Transverse colon (tissue), 4 donors: ENCODE measurements around the gene JMJD1C. TPM values are rescaled to one million over a fixed set of nuclear protein-coding genes. Genes with fewer than 3 reads are reported as not detected.
"Not testable (repeated sequence)": the region's sequence is repeated elsewhere in the genome, so short reads cannot be mapped to it uniquely, and the experiment has no call there.

Source experiments
- DNase-seq: peaks from one replicate; pipeline ENCODE4 v3.0.0-alpha.2; 2019
- H3K27ac ChIP-seq, 4 donors: fragments of 200-600 bp; sonication (generic); 2 replicates each; pipeline ENCODE4 v1.5.1; 2016 to 2018; ENCODE audit warnings: inconsistent platforms in 4 of 4
- H3K27me3 ChIP-seq: fragments of 200-600 bp; sonication (generic); 2 replicates; pipeline ENCODE4 v1.5.1; 2017; ENCODE audit warnings: inconsistent platforms
- H3K36me3 ChIP-seq, 4 donors: fragments of 200-600 bp; sonication (generic); 2 replicates each; pipeline ENCODE4 v1.5.1; 2017 to 2019; ENCODE audit warnings: inconsistent platforms in 4 of 4
- H3K4me1 ChIP-seq, 4 donors: fragments of 200-600 bp; sonication (generic); 2 replicates each; pipeline ENCODE4 v1.5.1; 2017 to 2020; ENCODE audit warnings: inconsistent platforms in 4 of 4
- H3K4me3 ChIP-seq, 4 donors: fragments of 200-600 bp; sonication (generic); 1 replicate in 1 of 4; 2 replicates in 3 of 4; pipeline versions ENCODE4 v1.5.1 to v1.6.1; 2017 to 2019; ENCODE audit warnings: inconsistent platforms in 4 of 4
- H3K9me3 ChIP-seq, 2 donors: fragments of 200-600 bp; sonication (generic); 2 replicates each; pipeline ENCODE4 v1.5.1; 2017 to 2019; ENCODE audit warnings: inconsistent platforms in 2 of 2
- EP300 ChIP-seq: sonication (generic); formaldehyde crosslinking; IDR thresholded peaks from one replicate; pipeline ENCODE4 v1.6.1; 2017; ENCODE audit warnings: antibody characterized with exemption, low read depth
- POLR2A ChIP-seq: fragments of 450-650 bp; IDR thresholded peaks from one replicate; pipeline ENCODE4 v1.6.1; 2016; ENCODE audit warnings: antibody characterized with exemption, mild to moderate bottlenecking, moderate library complexity
- POLR2AphosphoS5 ChIP-seq, 3 donors: sonication (generic); formaldehyde crosslinking; IDR thresholded peaks; one replicate each; pipeline ENCODE4 v1.6.1; 2016; ENCODE audit warnings: antibody characterized with exemption in 3 of 3
- WGBS, 2 donors: methylation state at CpG; one replicate each; pipeline ENCODE4 v1.1.5; 2018; ENCODE audit warnings: low coverage in 1 of 2; 5-methylcytosine and 5-hydroxymethylcytosine counted together
- in situ Hi-C, 4 donors: fragments of 200-750 bp; cut with MboI; loops; one replicate each; pipeline versions ENCODE4 v1.15.0 to v1.15.1; 2017; ENCODE audit warnings: low sequenced_read_pairs in 3 of 4, low pct_ligation_motif_present in 1 of 4, low pct_unique_long_range_greater_than_20kb in 1 of 4
- intact Hi-C: fragments of 100-400 bp; cut with DNase I; formaldehyde crosslinking; loops from one replicate; pipeline ENCODE4 v1.15.1; 2023; ENCODE audit warnings: low total_unique reads
- total RNA-seq, 4 donors: library from RNA; depleted of rRNA; stranded (reverse); fragments of >200 nt; gene quantifications; one replicate each; pipeline ENCODE4 v1.1.0, GENCODE V29; 2016
- TF ChIP-seq, protein P1 (sequence below), 5 experiments: fragments of 200-600 bp in 3 of 5; fragments of 450-650 bp in 2 of 5; sonication (generic) in 3 of 5; IDR thresholded peaks; 1 replicate in 2 of 5; 2 replicates in 3 of 5; pipeline ENCODE4 v1.5.1; 2016 to 2017; ENCODE audit warnings: antibody characterized with exemption in 5 of 5, inconsistent platforms in 3 of 5, mild to moderate bottlenecking in 2 of 5, moderate library complexity in 1 of 5

JMJD1C gene
- total RNA-seq, 4 donors from 2014 or later = 56.7 to 128 (median 78.9) TPM

DNA sequence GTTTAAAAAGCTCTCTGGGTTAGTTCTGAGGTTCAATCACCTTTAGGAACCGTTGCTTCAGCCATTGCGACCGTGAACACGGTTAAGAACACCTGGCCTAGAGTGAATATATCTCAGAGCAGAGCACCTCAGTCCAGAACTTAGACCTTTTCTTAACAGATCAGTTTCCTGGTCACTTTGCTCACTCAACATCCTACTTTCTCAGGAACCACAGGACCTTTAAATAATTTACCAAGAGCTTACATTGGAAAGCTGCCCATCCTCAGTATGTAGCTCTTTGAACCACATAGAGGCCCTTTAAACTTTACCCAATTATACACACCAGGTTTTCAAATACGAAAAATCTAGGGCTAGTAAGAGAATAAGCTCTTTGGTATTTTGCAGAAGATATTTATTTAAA is 179.4 kb downstream of the JMJD1C start:
- WGBS, 2 donors = 66 to 74% methylated on average over 5 of the region's 5 CpGs
- no peaks in the 10 kb centered on the region for H3K9me3 ChIP-seq
- H3K27ac ChIP-seq = no peak overlapping the region
- H3K4me3 ChIP-seq = no peak overlapping the region
- in situ Hi-C loops (no loop called here), intact Hi-C loops (no loop called here)
- H3K36me3 ChIP-seq = no peaks in the 10 kb centered on the region
- peaks cover 0 to 9% (median 2%) of the 10 kb centered on the region in 4 donors for H3K4me1 ChIP-seq
- no peaks in the 10 kb centered on the region for H3K27me3 ChIP-seq
- no peak for DNase-seq
- no peak for TF ChIP-seq POLR2AphosphoS5 (IDR thresholded peaks at IDR 0.05)
- TF ChIP-seq, protein P1, sequence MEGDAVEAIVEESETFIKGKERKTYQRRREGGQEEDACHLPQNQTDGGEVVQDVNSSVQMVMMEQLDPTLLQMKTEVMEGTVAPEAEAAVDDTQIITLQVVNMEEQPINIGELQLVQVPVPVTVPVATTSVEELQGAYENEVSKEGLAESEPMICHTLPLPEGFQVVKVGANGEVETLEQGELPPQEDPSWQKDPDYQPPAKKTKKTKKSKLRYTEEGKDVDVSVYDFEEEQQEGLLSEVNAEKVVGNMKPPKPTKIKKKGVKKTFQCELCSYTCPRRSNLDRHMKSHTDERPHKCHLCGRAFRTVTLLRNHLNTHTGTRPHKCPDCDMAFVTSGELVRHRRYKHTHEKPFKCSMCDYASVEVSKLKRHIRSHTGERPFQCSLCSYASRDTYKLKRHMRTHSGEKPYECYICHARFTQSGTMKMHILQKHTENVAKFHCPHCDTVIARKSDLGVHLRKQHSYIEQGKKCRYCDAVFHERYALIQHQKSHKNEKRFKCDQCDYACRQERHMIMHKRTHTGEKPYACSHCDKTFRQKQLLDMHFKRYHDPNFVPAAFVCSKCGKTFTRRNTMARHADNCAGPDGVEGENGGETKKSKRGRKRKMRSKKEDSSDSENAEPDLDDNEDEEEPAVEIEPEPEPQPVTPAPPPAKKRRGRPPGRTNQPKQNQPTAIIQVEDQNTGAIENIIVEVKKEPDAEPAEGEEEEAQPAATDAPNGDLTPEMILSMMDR (IDR thresholded peaks at IDR 0.05) = no peak
- TF ChIP-seq EP300 = no peak
- TF ChIP-seq POLR2A = no peak

DNA sequence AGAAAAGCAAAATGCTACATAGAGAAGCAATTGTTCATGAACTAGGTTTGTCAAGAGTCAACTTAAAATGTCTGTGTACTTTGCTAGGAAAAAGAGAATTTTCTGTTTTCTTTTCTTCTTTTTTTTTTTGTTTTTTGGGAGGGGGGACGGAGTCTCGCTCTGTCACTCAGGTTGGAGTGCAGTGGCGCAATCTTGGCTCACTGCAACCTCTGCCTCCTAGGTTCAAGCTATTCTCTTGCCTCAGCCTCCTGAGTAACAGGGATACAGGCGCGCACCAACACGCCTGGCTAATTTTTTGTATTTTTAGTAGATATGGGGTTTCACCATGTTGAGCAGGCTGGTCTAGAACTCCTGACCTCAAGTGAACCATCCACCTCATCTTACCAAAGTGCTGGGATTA is 181.9 kb downstream of the JMJD1C start:
- 95 to 98% methylated on average over 4 to 6 of the region's 6 CpGs for WGBS, 2 donors
- H3K27ac ChIP-seq, H3K27me3 ChIP-seq, H3K36me3 ChIP-seq, H3K4me3 ChIP-seq, intact Hi-C loops, in situ Hi-C loops, H3K9me3 ChIP-seq, DNase-seq, H3K4me1 ChIP-seq: not testable (repeated sequence)

DNA sequence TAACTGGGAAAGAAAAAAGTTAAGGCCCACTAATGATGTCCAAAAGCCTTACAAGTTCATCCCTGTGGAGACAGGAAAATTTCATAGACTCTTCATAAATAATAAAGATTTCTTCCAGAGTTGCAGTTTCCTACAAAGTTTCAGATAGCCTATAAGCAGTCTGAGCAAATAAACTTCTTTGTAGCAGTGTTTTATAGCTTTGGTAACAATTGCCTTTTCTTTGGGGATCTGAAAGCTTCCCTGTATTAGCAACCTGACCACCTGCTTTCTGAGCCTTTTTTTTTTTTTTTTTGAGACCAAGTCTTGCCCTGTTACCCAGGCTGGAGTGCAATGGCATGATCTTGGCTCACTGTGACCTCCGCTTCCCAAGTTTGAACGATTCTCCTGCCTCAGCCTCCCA is 182.7 kb downstream of the JMJD1C start:
- Histone ChIP-seq H3K4me3 (no peak overlapping the region), H3K27me3 (no peaks in the 10 kb centered on the region), H3K9me3 (no peaks in the 10 kb centered on the region), H3K27ac (no peak overlapping the region), H3K36me3 (no peaks in the 10 kb centered on the region), H3K4me1 (peaks cover 0 to 9% (median 2%) of the 10 kb centered on the region in 4 donors)
- no peak for DNase-seq
- 95% methylated on average over 2 of the region's 2 CpGs; no CpG with 5 or more reads in 1 of the 2 donors for WGBS, 2 donors
- in situ Hi-C loops (no loop called here), intact Hi-C loops (no loop called here)
- TF ChIP-seq, protein P1 (IDR thresholded peaks at IDR 0.05) = no peak
- TF ChIP-seq EP300 = no peak
- no peak for TF ChIP-seq POLR2AphosphoS5 (IDR thresholded peaks at IDR 0.05)
- TF ChIP-seq POLR2A = no peak

DNA sequence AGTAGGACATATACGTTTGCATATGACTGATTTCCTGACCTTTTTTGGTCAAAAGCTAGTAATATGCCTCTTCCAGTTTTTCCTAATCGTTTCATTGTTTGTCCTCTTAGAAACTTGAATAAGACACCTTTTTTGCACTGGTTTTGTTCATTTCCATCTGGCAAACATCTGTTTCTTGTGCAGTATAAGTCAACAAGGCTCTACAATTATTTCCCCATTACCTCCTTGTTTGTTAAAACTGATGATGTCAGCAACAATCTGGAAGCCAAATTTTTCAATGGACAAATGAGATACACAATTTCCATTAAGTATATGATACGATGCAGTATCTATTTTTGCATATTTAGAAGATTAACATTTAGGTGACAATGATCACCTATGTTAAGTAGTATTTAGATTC is 183.8 kb downstream of the JMJD1C start:
- Histone ChIP-seq H3K36me3 (no peaks in the 10 kb centered on the region), H3K27me3 (no peaks in the 10 kb centered on the region), H3K4me3 (no peak overlapping the region), H3K9me3 (no peaks in the 10 kb centered on the region), H3K27ac (no peak overlapping the region), H3K4me1 (peaks cover 0 to 7% (median 2%) of the 10 kb centered on the region in 4 donors)
- no peak for DNase-seq
- intact Hi-C loops (no loop called here), in situ Hi-C loops (no loop called here)
- 85% methylated on average over 3 of the region's 3 CpGs for WGBS, 2 donors
- no peak for TF ChIP-seq EP300
- TF ChIP-seq, protein P1 (IDR thresholded peaks at IDR 0.05) = no peak
- TF ChIP-seq POLR2AphosphoS5 (IDR thresholded peaks at IDR 0.05) = no peak
- no peak for TF ChIP-seq POLR2A

DNA sequence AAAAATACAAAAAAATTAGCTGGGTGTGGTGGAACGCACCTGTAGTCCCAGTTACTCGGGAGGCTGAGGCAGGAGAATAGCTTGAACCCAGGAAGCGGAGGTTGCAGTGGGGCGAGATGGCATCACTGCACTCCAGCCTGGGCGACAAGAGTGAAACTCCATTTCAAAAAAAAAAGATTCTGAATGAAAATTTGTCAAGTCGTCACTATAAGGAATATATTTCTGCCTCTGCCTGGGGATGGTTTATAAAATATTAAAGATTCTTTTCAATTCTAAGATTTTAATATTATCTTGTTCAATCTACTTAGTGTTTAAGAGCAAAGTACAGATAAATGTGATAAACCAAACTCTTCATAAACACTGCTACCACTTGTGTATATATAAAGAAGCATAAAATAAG is 185.4 kb downstream of the JMJD1C start:
- intact Hi-C loops (no loop called here), in situ Hi-C loops (no loop called here)
- H3K4me3 ChIP-seq = no peak overlapping the region
- peaks cover 0 to 1% (median 0%) of the 10 kb centered on the region in 4 donors for H3K4me1 ChIP-seq
- DNase-seq = no peak
- whole genome bisulfite sequencing, 2 donors = 90 to 100% methylated on average over 6 of the region's 6 CpGs
- H3K9me3 ChIP-seq = no peaks in the 10 kb centered on the region
- no peaks in the 10 kb centered on the region for H3K27me3 ChIP-seq
- H3K36me3 ChIP-seq = no peaks in the 10 kb centered on the region
- TF ChIP-seq POLR2A (no peak), EP300 (no peak), POLR2AphosphoS5 (IDR thresholded peaks at IDR 0.05) (no peak)
- TF ChIP-seq, protein P1 (IDR thresholded peaks at IDR 0.05) = no peak
- H3K27ac ChIP-seq = no peak overlapping the region
